HepG2 (cell line): Measurements from ENCODE around the gene FSIP1. TPM values are rescaled to one million over a fixed set of nuclear protein-coding genes. Genes with fewer than 3 reads are reported as not detected.

ENCODE experiments used
- ATAC-seq: fragments of 200-7000 bp; cut with Tn5 transposase; 3 replicates; pipeline ENCODE4 v1.9.1; 2020; ENCODE audit warnings: mild to moderate bottlenecking, moderate library complexity
- BruUV-seq: library from RNA; stranded (reverse); fragments of 400-500 nt; replicated peaks from 2 replicates; lab custom pipeline; 2021; lab: Mats Ljungman, UMichigan
- CTCF ChIA-PET: fragments of 300-600 bp; formaldehyde crosslinking; extraction: SDS; loops from one replicate; lab custom pipeline; 2021; ENCODE audit warnings: low total read pairs, inconsistent platforms, low intra/inter-chr PET ratio; lab: Yijun Ruan, JAX
- POLR2A ChIA-PET: fragments of 350-600 bp; sonication (Branson Sonifier 250); formaldehyde crosslinking; loops from one replicate; lab custom pipeline; 2020; ENCODE audit warnings: antibody characterized with exemption, inconsistent platforms; lab: Yijun Ruan, JAX
- DNase-seq: peaks from one replicate; pipeline ENCODE4 v3.0.0-alpha.2; 2015; ENCODE audit warnings: low spot score
- FAIRE-seq: peaks from 3 replicates; lab custom pipeline; 2011; peaks lifted over from hg19 to GRCh38; lab: Jason Lieb, UNC
- H2AFZ ChIP-seq: one replicate; pipeline ENCODE4 v1.6.1; 2011; ENCODE audit warnings: low read length, inconsistent platforms
- H3K27ac ChIP-seq: fragments of 300-600 bp; 3 replicates; pipeline ENCODE4 v1.8.0; 2011; ENCODE audit warnings: mixed run types, mild to moderate bottlenecking, mixed read lengths, low read length, inconsistent platforms; ENCODE audit not compliant: insufficient read depth; ENCODE audit errors: extremely low read length
- H3K27me3 ChIP-seq, 2 experiments: fragments of 200-600 bp in 1 of 2; 2 replicates in 1 of 2; 3 replicates in 1 of 2; pipeline versions ENCODE4 v1.6.0 to v1.8.0; 2011; ENCODE audit warnings: low read length in 2 of 2, mild to moderate bottlenecking in 2 of 2, moderate library complexity in 2 of 2, inconsistent platforms in 1 of 2; ENCODE audit not compliant: insufficient read depth in 2 of 2, control insufficient read depth in 1 of 2
- H3K36me3 ChIP-seq, 2 experiments: fragments of 200-600 bp in 1 of 2; replicated peaks in 1 of 2; 2 replicates in 1 of 2; 3 replicates in 1 of 2; pipeline versions ENCODE4 v1.5.1 to v1.8.0; 2011; ENCODE audit warnings: low read length in 2 of 2, inconsistent platforms in 1 of 2; ENCODE audit not compliant: insufficient read depth in 2 of 2, control insufficient read depth in 1 of 2
- H3K4me1 ChIP-seq: 2 replicates; pipeline ENCODE4 v1.5.1; 2012; ENCODE audit warnings: low read length, inconsistent platforms; ENCODE audit not compliant: insufficient read depth
- H3K4me2 ChIP-seq: 2 replicates; pipeline ENCODE4 v1.6.0; 2011; ENCODE audit warnings: low read depth, low read length, inconsistent platforms
- H3K4me3 ChIP-seq, 3 experiments: fragments of 200-600 bp in 1 of 3; sonication (generic), shearing (Covaris generic) in 1 of 3; replicated peaks in 1 of 3; 2 replicates each; pipeline ENCODE4 v1.5.1; 2011 to 2016; ENCODE audit warnings: low read length in 3 of 3, inconsistent platforms in 2 of 3, low read depth in 2 of 3, mild to moderate bottlenecking in 2 of 3, control low read depth in 1 of 3, mixed read lengths in 1 of 3; ENCODE audit not compliant: insufficient read depth in 1 of 3
- H3K79me2 ChIP-seq: one replicate; pipeline ENCODE4 v1.6.1; 2011; ENCODE audit warnings: low read length, inconsistent platforms; ENCODE audit not compliant: insufficient read depth
- H3K9ac ChIP-seq: 2 replicates; pipeline ENCODE4 v1.6.0; 2011; ENCODE audit warnings: mild to moderate bottlenecking, low read depth, low read length, inconsistent platforms; ENCODE audit not compliant: insufficient read depth
- H3K9me3 ChIP-seq: 2 replicates; pipeline ENCODE4 v1.5.1; 2012; ENCODE audit warnings: mild to moderate bottlenecking, low read length
- H4K20me1 ChIP-seq: 2 replicates; pipeline ENCODE4 v1.6.0; 2011; ENCODE audit warnings: inconsistent platforms, mild to moderate bottlenecking, low read length, moderate library complexity; ENCODE audit not compliant: insufficient read depth
- FOXP1 ChIP-seq, 2 experiments: fragments of 450-650 bp in 1 of 2; IDR thresholded peaks; 2 replicates each; pipeline ENCODE4 v1.6.1; 2017 to 2018; ENCODE audit warnings: antibody characterized with exemption in 1 of 2
- MED1 ChIP-seq: sonication (generic); formaldehyde crosslinking; IDR thresholded peaks from 2 replicates; pipeline ENCODE4 v1.4.0; 2020; ENCODE audit warnings: missing genetic modification reagents
- ZIK1 ChIP-seq: sonication (generic); formaldehyde crosslinking; IDR thresholded peaks from 2 replicates; pipeline ENCODE4 v1.5.0; 2020; ENCODE audit warnings: mild to moderate bottlenecking, low read depth, missing genetic modification reagents, borderline replicate concordance
- ZNF124 ChIP-seq: sonication (generic); formaldehyde crosslinking; IDR thresholded peaks from 2 replicates; pipeline ENCODE4 v1.4.0; 2020; ENCODE audit warnings: missing genetic modification reagents
- ZNF496 ChIP-seq: sonication (generic); formaldehyde crosslinking; IDR thresholded peaks from 2 replicates; pipeline ENCODE4 v1.8.1; 2023; ENCODE audit warnings: mild to moderate bottlenecking, moderate library complexity, missing genetic modification reagents; ENCODE audit not compliant: insufficient replicate concordance
- ZNF674 ChIP-seq: sonication (generic); formaldehyde crosslinking; IDR thresholded peaks from 2 replicates; pipeline ENCODE4 v1.5.0; 2020; ENCODE audit warnings: low read depth, mild to moderate bottlenecking, missing genetic modification reagents
- ZNF687 ChIP-seq: sonication (generic); formaldehyde crosslinking; IDR thresholded peaks from 2 replicates; pipeline ENCODE4 v1.5.1; 2020; ENCODE audit warnings: mild to moderate bottlenecking, missing genetic modification reagents, moderate library complexity
- WGBS: methylation state at CpG from one replicate; pipeline ENCODE4 v1.1.6; 2017; ENCODE audit warnings: low lambda C conversion rate; 5-methylcytosine and 5-hydroxymethylcytosine counted together
- in situ Hi-C: cut with HindIII; loops from 2 replicates; pipeline ENCODE4 v1.10.0; 2017; ENCODE audit warnings: low pct_unique_long_range_greater_than_20kb; ENCODE audit not compliant: extremely low pct_ligation_motif_present
- intact Hi-C: fragments of 100-400 bp; cut with micrococcal nuclease; formaldehyde crosslinking; loops from one replicate; pipeline ENCODE4 v1.10.0; 2022; ENCODE audit not compliant: unreplicated experiment
- polyA plus RNA-seq, 8 experiments: library from polyadenylated mRNA; depleted of rRNA in 3 of 8; stranded (reverse) in 7 of 8; unstranded in 1 of 8; fragments of >200 nt; fragmentation: Illumina TruSeq in 4 of 8; extraction: Trizol in 4 of 8; gene quantifications; 2 replicates each; pipeline versions ENCODE4 v1.2.1 to v1.2.3, GENCODE V29; 2011 to 2016; ENCODE audit warnings: low read depth in 4 of 8, missing spikeins in 1 of 8, mixed read lengths in 1 of 8; ENCODE audit not compliant: insufficient read depth in 1 of 8
- total RNA-seq, 5 experiments: library from RNA; depleted of rRNA; stranded (reverse); fragments of >200 nt; fragmentation: Illumina TruSeq; extraction: Trizol; gene quantifications; 2 replicates each; pipeline ENCODE4 v1.2.3, GENCODE V29; 2016; ENCODE audit warnings: low read depth in 1 of 5
- TF ChIP-seq, protein P1 (sequence below): IDR thresholded peaks from 2 replicates; pipeline ENCODE4 v1.6.1; 2016; ENCODE audit warnings: mild to moderate bottlenecking, missing biosample characterization, missing genetic modification reagents
- TF ChIP-seq, protein P2 (sequence below): sonication (generic); formaldehyde crosslinking; IDR thresholded peaks from 2 replicates; pipeline ENCODE4 v1.5.1; 2020; ENCODE audit warnings: missing genetic modification reagents, mild to moderate bottlenecking, borderline replicate concordance
- TF ChIP-seq, protein P3 (sequence below): sonication (generic); formaldehyde crosslinking; conservative IDR thresholded peaks from 2 replicates; pipeline ENCODE4 v1.8.0; 2022; ENCODE audit warnings: missing genetic modification reagents

FSIP1 gene
- total and polyA plus RNA-seq, 2 of the 13 experiments (the other 11 are each of a cell fraction or from before 2014, with no cell fraction given) = 0.18 TPM; not detected in 1

DNA sequence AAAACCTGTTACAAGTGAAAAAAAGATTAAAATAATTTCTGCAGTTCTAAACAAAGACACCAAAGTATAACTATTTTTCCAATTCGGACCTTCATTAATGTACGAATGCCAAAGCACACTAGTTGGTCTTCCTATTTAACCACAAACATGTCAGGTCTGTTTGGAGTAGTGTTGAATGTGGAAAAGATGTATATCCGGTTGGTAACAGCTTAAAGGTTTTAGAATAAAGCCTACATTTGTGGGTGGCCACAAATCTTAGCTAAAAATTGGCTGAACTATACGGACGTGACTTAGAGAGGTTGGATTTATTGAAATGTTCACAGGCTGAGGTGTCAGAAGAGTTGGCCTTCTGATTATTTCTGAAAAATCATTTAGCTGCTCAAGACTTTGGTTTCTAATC is 78.4 kb downstream of the FSIP1 start (continued):
- no peak for TF ChIP-seq ZNF687
- TF ChIP-seq, all 625 proteins: peak for 0

DNA sequence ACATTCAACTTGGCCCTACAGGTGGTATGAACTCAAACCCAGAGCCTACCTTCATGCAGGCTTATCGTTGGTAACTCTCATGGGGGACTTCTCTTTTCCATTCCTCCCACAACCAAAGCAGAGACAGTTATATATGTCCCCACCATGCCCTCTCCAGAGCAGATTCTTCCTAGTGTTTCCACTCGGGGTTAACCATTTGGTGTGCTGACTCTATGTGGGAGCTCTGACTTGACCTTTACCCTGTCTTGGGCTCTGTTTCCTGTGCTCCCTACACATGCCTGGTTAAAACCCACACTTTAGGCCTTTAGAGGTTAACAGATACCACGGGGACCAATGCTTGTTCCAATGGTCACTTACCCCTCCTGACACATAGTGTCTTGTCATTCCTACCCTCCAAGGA is 80.7 kb downstream of the FSIP1 start:
- ChIA-PET POLR2A (no interaction called here), CTCF (no interaction called here)
- H3K9ac ChIP-seq = no peak overlapping the region
- no peak for FAIRE-seq
- no peaks in the 10 kb centered on the region for H3K4me1 ChIP-seq
- H3K4me2 ChIP-seq = no peak overlapping the region
- TF ChIP-seq ZNF496 (CRISPR knock-in tag) = no peak
- no peak for ATAC-seq
- no peaks in the 10 kb centered on the region for H4K20me1 ChIP-seq
- H3K27ac ChIP-seq = no peak overlapping the region
- DNase-seq = no peak
- no peaks in the 10 kb centered on the region for H3K27me3 ChIP-seq
- WGBS = 13% methylated on average over 3 of the region's 3 CpGs
- no peaks in the 10 kb centered on the region for H3K9me3 ChIP-seq
- in situ Hi-C loops (no loop called here), intact Hi-C loops (no loop called here)
- no TSS peak for BruUV-seq
- H3K4me3 ChIP-seq = no peak overlapping the region
- no peaks in the 10 kb centered on the region for H3K36me3 ChIP-seq
- no peak overlapping the region for H2AFZ ChIP-seq
- H3K79me2 ChIP-seq = no peaks in the 10 kb centered on the region

DNA sequence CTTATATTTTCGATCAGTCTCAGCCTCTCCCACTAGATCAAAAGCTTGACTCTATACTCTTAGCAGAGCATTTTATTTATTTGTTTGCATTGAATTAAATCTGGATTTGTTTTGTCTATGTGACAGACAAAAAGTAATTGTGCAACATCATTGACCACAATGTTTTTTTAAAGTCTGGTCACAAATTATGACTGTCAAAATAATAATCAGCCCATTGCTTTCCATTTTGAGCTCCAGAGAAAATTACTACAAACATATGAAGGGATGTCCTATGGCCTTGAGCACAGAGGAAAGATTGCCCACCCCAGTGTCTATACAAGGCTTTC is 82.3 kb downstream of the FSIP1 start:
- ATAC-seq (no peak), FAIRE-seq (no peak), DNase-seq (no peak)
- Histone ChIP-seq H3K4me3 (no peak overlapping the region), H3K27me3 (no peaks in the 10 kb centered on the region), H3K36me3 (no peaks in the 10 kb centered on the region), H3K27ac (no peak overlapping the region), H2AFZ (no peak overlapping the region), H3K9ac (no peak overlapping the region), H4K20me1 (no peaks in the 10 kb centered on the region), H3K4me1 (no peaks in the 10 kb centered on the region), H3K9me3 (no peaks in the 10 kb centered on the region), H3K79me2 (no peaks in the 10 kb centered on the region), H3K4me2 (no peak overlapping the region)
- intact Hi-C loops (no loop called here), in situ Hi-C loops (no loop called here)
- ChIA-PET CTCF (no interaction called here), POLR2A (no interaction called here)
- no peak for TF ChIP-seq ZNF674 (CRISPR knock-in tag)
- TF ChIP-seq, protein P1, sequence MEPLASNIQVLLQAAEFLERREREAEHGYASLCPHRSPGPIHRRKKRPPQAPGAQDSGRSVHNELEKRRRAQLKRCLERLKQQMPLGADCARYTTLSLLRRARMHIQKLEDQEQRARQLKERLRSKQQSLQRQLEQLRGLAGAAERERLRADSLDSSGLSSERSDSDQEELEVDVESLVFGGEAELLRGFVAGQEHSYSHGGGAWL (CRISPR knock-in tag) = no peak
- TF ChIP-seq MED1 (CRISPR knock-in tag) = no peak
- TF ChIP-seq, protein P2, sequence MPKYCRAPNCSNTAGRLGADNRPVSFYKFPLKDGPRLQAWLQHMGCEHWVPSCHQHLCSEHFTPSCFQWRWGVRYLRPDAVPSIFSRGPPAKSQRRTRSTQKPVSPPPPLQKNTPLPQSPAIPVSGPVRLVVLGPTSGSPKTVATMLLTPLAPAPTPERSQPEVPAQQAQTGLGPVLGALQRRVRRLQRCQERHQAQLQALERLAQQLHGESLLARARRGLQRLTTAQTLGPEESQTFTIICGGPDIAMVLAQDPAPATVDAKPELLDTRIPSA (CRISPR knock-in tag) = no peak
- no peak for TF ChIP-seq ZIK1 (CRISPR knock-in tag)
- TF ChIP-seq, protein P3, sequence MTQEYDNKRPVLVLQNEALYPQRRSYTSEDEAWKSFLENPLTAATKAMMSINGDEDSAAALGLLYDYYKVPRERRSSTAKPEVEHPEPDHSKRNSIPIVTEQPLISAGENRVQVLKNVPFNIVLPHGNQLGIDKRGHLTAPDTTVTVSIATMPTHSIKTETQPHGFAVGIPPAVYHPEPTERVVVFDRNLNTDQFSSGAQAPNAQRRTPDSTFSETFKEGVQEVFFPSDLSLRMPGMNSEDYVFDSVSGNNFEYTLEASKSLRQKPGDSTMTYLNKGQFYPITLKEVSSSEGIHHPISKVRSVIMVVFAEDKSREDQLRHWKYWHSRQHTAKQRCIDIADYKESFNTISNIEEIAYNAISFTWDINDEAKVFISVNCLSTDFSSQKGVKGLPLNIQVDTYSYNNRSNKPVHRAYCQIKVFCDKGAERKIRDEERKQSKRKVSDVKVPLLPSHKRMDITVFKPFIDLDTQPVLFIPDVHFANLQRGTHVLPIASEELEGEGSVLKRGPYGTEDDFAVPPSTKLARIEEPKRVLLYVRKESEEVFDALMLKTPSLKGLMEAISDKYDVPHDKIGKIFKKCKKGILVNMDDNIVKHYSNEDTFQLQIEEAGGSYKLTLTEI (CRISPR knock-in tag) = no peak
- no peak for TF ChIP-seq ZNF124 (CRISPR knock-in tag)
- TF ChIP-seq FOXP1 (IDR thresholded peaks at IDR 0.05) = no peak
- TF ChIP-seq FOXP1 (CRISPR knock-in tag; IDR thresholded peaks at IDR 0.05) = no peak
- WGBS = 0% methylated on average over 1 of the region's 1 CpG
- BruUV-seq = no TSS peak
